Naive thymus-derived CD4-positive, alpha-beta T cell (primary cell): ENCODE measurements around the gene APOBEC3H. TPM values are rescaled to one million over a fixed set of nuclear protein-coding genes. Genes with fewer than 3 reads are reported as not detected.
"Not testable (repeated sequence)": the region's sequence is repeated elsewhere in the genome, so short reads cannot be mapped to it uniquely, and the experiment has no call there.

Experiments
- ATAC-seq: fragments of 150-1000 bp; cut with Tn5 transposase; 2 replicates; pipeline ENCODE4 v1.10.0; 2021; ENCODE audit warnings: mild to moderate bottlenecking, moderate library complexity
- CTCF ChIA-PET: fragments of 350-600 bp; sonication (Branson Sonifier 250); formaldehyde crosslinking; loops from one replicate; lab custom pipeline; 2021; ENCODE audit warnings: antibody characterized with exemption; lab: Charles Lee
- POLR2A ChIA-PET: fragments of 350-600 bp; sonication (Branson Sonifier 250); formaldehyde crosslinking; loops from one replicate; lab custom pipeline; 2021; ENCODE audit warnings: antibody characterized with exemption, inconsistent platforms; lab: Charles Lee
- DNase-seq, 9 donors: peaks; one replicate each; pipeline versions ENCODE4 v3.0.0 to v3.0.0-alpha.2; 2020 to 2022; ENCODE audit warnings: mixed read lengths in 1 of 9
- H3K27ac ChIP-seq: one replicate; pipeline ENCODE4 v1.7.0; 2013; ENCODE audit warnings: mild to moderate bottlenecking, low read depth, low read length, moderate library complexity
- H3K27me3 ChIP-seq, 2 donors: one replicate each; pipeline ENCODE4 v1.7.0; 2013; ENCODE audit warnings: low read length in 2 of 2, mild to moderate bottlenecking in 2 of 2, moderate library complexity in 2 of 2; ENCODE audit not compliant: control insufficient read depth in 2 of 2, insufficient read depth in 2 of 2
- H3K36me3 ChIP-seq, 3 experiments: 1 replicate in 2 of 3; 2 replicates in 1 of 3; pipeline ENCODE4 v1.7.0; 2013; ENCODE audit warnings: low read length in 3 of 3, mild to moderate bottlenecking in 3 of 3, moderate library complexity in 1 of 3; ENCODE audit not compliant: insufficient read depth in 3 of 3, control insufficient read depth in 2 of 3
- H3K4me1 ChIP-seq, 2 donors: one replicate each; pipeline ENCODE4 v1.7.0; 2013; ENCODE audit warnings: low read length in 2 of 2, mild to moderate bottlenecking in 2 of 2, moderate library complexity in 1 of 2; ENCODE audit not compliant: control insufficient read depth in 2 of 2, insufficient read depth in 2 of 2
- H3K4me3 ChIP-seq: 2 replicates; pipeline ENCODE4 v1.7.0; 2013; ENCODE audit warnings: mild to moderate bottlenecking, low read length
- H3K9me3 ChIP-seq, 3 experiments: 1 replicate in 2 of 3; 2 replicates in 1 of 3; pipeline ENCODE4 v1.7.0; 2013; ENCODE audit warnings: low read length in 3 of 3; ENCODE audit not compliant: control insufficient read depth in 2 of 3
- H3K27ac Mint-ChIP-seq, 9 donors: one replicate each; pipeline ENCODE4 v1.8.0; 2020 to 2022; ENCODE audit warnings: mixed read lengths in 9 of 9, mild to moderate bottlenecking in 8 of 9, moderate library complexity in 5 of 9, inconsistent platforms in 2 of 9
- H3K27me3 Mint-ChIP-seq, 5 donors: one replicate each; pipeline ENCODE4 v1.8.0; 2021 to 2022; ENCODE audit warnings: mixed read lengths in 5 of 5, mild to moderate bottlenecking in 1 of 5
- H3K36me3 Mint-ChIP-seq, 5 donors: one replicate each; pipeline ENCODE4 v1.8.0; 2020 to 2022; ENCODE audit warnings: mixed read lengths in 5 of 5, mild to moderate bottlenecking in 3 of 5, inconsistent platforms in 1 of 5
- H3K4me1 Mint-ChIP-seq, 7 donors: one replicate each; pipeline ENCODE4 v1.8.0; 2020 to 2022; ENCODE audit warnings: mixed read lengths in 7 of 7, mild to moderate bottlenecking in 3 of 7, inconsistent platforms in 1 of 7
- H3K4me3 Mint-ChIP-seq, 10 donors: one replicate each; pipeline ENCODE4 v1.8.0; 2020 to 2022; ENCODE audit warnings: mild to moderate bottlenecking in 10 of 10, mixed read lengths in 10 of 10, moderate library complexity in 6 of 10, inconsistent platforms in 2 of 10
- H3K9me3 Mint-ChIP-seq, 11 donors: one replicate each; pipeline ENCODE4 v1.8.0; 2020 to 2022; ENCODE audit warnings: mixed read lengths in 11 of 11, mild to moderate bottlenecking in 4 of 11, inconsistent platforms in 1 of 11, moderate library complexity in 1 of 11
- intact Hi-C, 2 donors: fragments of 100-400 bp; cut with micrococcal nuclease; formaldehyde crosslinking; loops; one replicate each; pipeline ENCODE4 v1.15.1; 2023
- polyA plus RNA-seq, 2 donors: library from polyadenylated mRNA; unstranded; fragments of 300-500 nt; fragmentation: Illumina TruSeq; gene quantifications; one replicate each; pipeline ENCODE4 v1.2.3, GENCODE V29; 2021
- total RNA-seq, 6 experiments: library from RNA in 5 of 6; stranded (reverse) in 5 of 6; gene quantifications; 1 replicate in 5 of 6; 2 replicates in 1 of 6; pipeline ENCODE4 v1.2.3 and lab custom pipeline; 2021 to 2026

APOBEC3H gene
- total and polyA plus RNA-seq, 7 experiments from 2014 or later, result 0.29 to 31.3 (median 1.5) TPM; not detected in 3

DNA sequence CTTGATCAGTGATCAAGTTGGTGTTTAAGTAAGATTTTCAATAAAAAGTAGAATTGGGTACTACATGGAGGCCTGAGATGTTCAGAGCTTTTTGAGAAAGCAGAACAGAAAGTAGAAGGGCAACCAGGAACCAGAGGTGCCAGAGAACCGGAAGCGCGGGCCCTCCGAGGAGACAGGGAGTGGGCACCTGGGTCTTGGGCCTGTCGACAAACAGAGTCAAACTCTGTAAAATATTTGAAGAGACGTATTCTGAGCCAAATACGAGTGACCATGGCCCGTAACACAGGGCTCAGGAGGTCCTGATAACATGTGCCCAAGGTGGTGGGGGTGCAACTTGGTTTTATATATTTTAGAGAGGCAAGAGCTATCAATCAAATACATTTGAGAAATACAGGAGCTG is 33.1 kb upstream of the APOBEC3H start:
- H3K9me3 ChIP-seq, H3K4me3 ChIP-seq, H3K27me3 Mint-ChIP-seq, H3K27me3 ChIP-seq, H3K36me3 ChIP-seq, H3K9me3 Mint-ChIP-seq, H3K27ac ChIP-seq, H3K4me1 Mint-ChIP-seq, DNase-seq, intact Hi-C loops, H3K4me1 ChIP-seq, CTCF ChIA-PET, H3K4me3 Mint-ChIP-seq, POLR2A ChIA-PET, H3K36me3 Mint-ChIP-seq: not testable (repeated sequence)
- peak overlapping the region in 1 of 9 donors; percentile 34 for H3K27ac Mint-ChIP-seq
- ATAC-seq, result peak; percentile 47

GRCh38 chr22:39066442-39067276 is 30.4 kb upstream of the APOBEC3H start:
- H3K27me3 Mint-ChIP-seq, ATAC-seq, H3K27ac ChIP-seq, H3K36me3 Mint-ChIP-seq, H3K27ac Mint-ChIP-seq, H3K9me3 ChIP-seq, H3K4me3 ChIP-seq, POLR2A ChIA-PET, DNase-seq, H3K36me3 ChIP-seq, H3K4me1 Mint-ChIP-seq, H3K27me3 ChIP-seq, H3K9me3 Mint-ChIP-seq, H3K4me3 Mint-ChIP-seq, H3K4me1 ChIP-seq, intact Hi-C loops: not testable (repeated sequence)
- CTCF ChIA-PET, result interaction anchor here (0.6 kb wide), 1 partner anchor 56 kb away, joined by 3 read pairs; no protein-coding TSS in a partner anchor

DNA sequence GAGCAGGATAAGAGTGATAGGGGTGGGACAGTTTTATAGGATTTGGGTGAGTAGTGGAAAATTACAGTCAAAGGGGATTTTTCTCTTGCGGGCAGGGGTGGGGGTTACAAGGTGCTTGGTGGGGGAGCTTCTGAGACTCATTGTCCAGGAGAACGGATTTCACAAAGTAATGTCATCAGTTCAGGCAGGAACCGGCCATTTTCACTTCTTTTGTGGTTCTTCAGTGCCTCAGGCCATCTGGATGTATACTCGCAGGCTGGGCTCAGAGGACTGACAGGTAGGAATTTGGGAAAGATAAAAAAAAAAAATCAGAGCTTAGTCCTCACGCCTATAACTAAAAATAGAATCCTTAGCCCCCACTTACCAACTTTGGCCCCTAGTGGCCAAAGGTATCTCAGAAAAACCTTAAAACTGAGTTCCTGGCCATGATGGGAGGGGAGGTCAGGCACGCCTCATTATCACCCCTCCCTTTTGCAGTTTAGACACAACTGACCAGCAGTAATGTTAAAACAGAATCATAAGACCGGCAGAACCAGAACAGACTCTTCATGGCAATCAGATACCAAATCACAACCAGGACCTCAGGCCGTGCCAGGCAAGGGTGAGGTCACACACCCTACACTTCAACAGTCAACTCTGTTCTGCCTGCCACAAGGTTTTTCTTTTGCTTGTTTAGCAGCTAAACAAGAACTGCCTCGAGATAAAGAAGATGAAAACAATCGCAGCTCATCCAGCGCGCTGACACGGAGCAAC is 28.8 kb upstream of the APOBEC3H start:
- POLR2A ChIA-PET, result no interaction called here

DNA sequence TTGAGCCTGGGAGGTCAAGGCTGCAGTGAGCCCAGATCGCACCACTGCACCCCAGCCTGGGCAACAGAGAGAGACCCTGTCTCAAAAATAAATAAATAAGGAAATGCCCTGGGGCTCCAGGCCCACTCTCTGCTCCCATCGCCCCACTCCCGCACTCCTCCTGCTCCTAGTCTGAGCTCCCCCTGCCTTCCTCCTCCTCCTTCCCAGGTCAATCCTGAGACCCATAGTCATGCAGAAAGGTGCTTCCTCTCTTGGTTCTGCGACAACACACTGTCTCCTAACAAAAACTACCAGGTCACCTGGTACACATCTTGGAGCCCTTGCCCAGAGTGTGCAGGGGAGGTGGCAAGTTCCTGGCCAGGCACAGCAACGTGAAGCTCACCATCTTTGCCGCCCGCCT is 26.9 kb upstream of the APOBEC3H start:
- peak overlapping the region in 1 of 9 donors; percentile 1 for H3K27ac Mint-ChIP-seq

More for the DNA sequence above, 28.8 kb upstream of the APOBEC3H start:
- no peaks in the 10 kb centered on the region for H3K9me3 ChIP-seq
- H3K4me1 Mint-ChIP-seq, result peaks cover 0 to 5% (median 0%) of the 10 kb centered on the region in 7 donors
- ATAC-seq, result no peak
- peaks cover 0 to 6% of the 10 kb centered on the region in 2 donors for H3K4me1 ChIP-seq
- H3K27ac ChIP-seq, result no peak overlapping the region
- intact Hi-C loops, result no loop called here
- no peak for DNase-seq
- no peak overlapping the region for H3K4me3 ChIP-seq
- H3K36me3 Mint-ChIP-seq, result no peaks in the 10 kb centered on the region
- H3K4me3 Mint-ChIP-seq, result no peak overlapping the region
- no peaks in the 10 kb centered on the region for H3K36me3 ChIP-seq
- no peaks in the 10 kb centered on the region for H3K27me3 Mint-ChIP-seq
- H3K9me3 Mint-ChIP-seq, result no peaks in the 10 kb centered on the region
- H3K27ac Mint-ChIP-seq, result no peak overlapping the region
- no peaks in the 10 kb centered on the region for H3K27me3 ChIP-seq
- CTCF ChIA-PET, result no interaction called here

GRCh38 chr22:39072581-39072981 is 24.5 kb upstream of the APOBEC3H start:
- H3K4me3 ChIP-seq, H3K27ac ChIP-seq, H3K27me3 Mint-ChIP-seq, POLR2A ChIA-PET, H3K9me3 Mint-ChIP-seq, H3K36me3 Mint-ChIP-seq, H3K4me1 ChIP-seq, H3K27me3 ChIP-seq, DNase-seq, intact Hi-C loops, ATAC-seq, H3K4me3 Mint-ChIP-seq, H3K36me3 ChIP-seq, H3K9me3 ChIP-seq: not testable (repeated sequence)
- CTCF ChIA-PET, result interaction anchor here (0.6 kb wide), 1 partner anchor 173 kb away, joined by 4 read pairs; no protein-coding TSS in a partner anchor
- H3K4me1 Mint-ChIP-seq, result peaks cover 10 to 23% (median 13%) of the 10 kb centered on the region in 7 donors
- peak overlapping the region in 1 of 9 donors; percentile 55 for H3K27ac Mint-ChIP-seq

More for the DNA sequence above, 26.9 kb upstream of the APOBEC3H start:
- H3K27ac ChIP-seq, result no peak overlapping the region
- H3K9me3 ChIP-seq, result no peaks in the 10 kb centered on the region
- DNase-seq (no peak), ATAC-seq (no peak)
- H3K36me3 ChIP-seq, result no peaks in the 10 kb centered on the region
- Mint-ChIP-seq H3K4me3 (no peak overlapping the region), H3K36me3 (no peaks in the 10 kb centered on the region), H3K27me3 (no peaks in the 10 kb centered on the region), H3K4me1 (peaks cover 0 to 8% (median 3%) of the 10 kb centered on the region in 7 donors), H3K9me3 (no peaks in the 10 kb centered on the region)
- no peak overlapping the region for H3K4me3 ChIP-seq
- intact Hi-C loops, result no loop called here
- CTCF ChIA-PET, result no interaction called here
- H3K4me1 ChIP-seq, result peaks cover 0 to 6% of the 10 kb centered on the region in 2 donors
- no peaks in the 10 kb centered on the region for H3K27me3 ChIP-seq
- POLR2A ChIA-PET, result no interaction called here

GRCh38 chr22:39073981-39074380 is 23.1 kb upstream of the APOBEC3H start:
- Histone ChIP-seq H3K27ac (no peak overlapping the region), H3K9me3 (no peaks in the 10 kb centered on the region), H3K4me3 (no peak overlapping the region), H3K4me1 (peaks cover 0 to 4% of the 10 kb centered on the region in 2 donors), H3K36me3 (no peaks in the 10 kb centered on the region), H3K27me3 (no peaks in the 10 kb centered on the region)
- Mint-ChIP-seq H3K27me3 (no peaks in the 10 kb centered on the region), H3K4me3 (no peak overlapping the region), H3K9me3 (no peaks in the 10 kb centered on the region), H3K27ac (peak overlapping the region in 6 of 9 donors; percentile 16 to 49 (median 22)), H3K4me1 (peaks cover 18 to 36% (median 25%) of the 10 kb centered on the region in 7 donors), H3K36me3 (peaks cover 0 to 4% (median 0%) of the 10 kb centered on the region in 5 donors)
- ChIA-PET POLR2A (no interaction called here), CTCF (interaction anchor here (1.2 kb wide), 1 partner anchor 9 kb away, joined by 3 read pairs; no protein-coding TSS in a partner anchor)
- no peak for DNase-seq
- intact Hi-C loops, result no loop called here
- no peak for ATAC-seq
